ENCODE data around the gene EPB41L1. TPM values are rescaled to one million over a fixed set of nuclear protein-coding genes. Genes with fewer than 3 reads are reported as not detected.

EPB41L1 gene
- total and polyA plus RNA-seq, 10 donors = 1.5 to 18.6 (median 12.0) TPM

- no peak overlapping the region for H3K27ac ChIP-seq
- no peak overlapping the region for H3K4me3 ChIP-seq
- peaks cover 0 to 42% (median 25%) of the 10 kb centered on the region in 6 donors for H3K4me1 ChIP-seq
- no peaks in the 10 kb centered on the region for H3K9me3 ChIP-seq
- H3K27me3 ChIP-seq (replicated peaks in 1 of 7) = peaks cover 0 to 35% (median 10%) of the 10 kb centered on the region in 7 donors
- no peaks in the 10 kb centered on the region for H3K36me3 ChIP-seq
- TF ChIP-seq POLR2AphosphoS5 (IDR thresholded peaks at IDR 0.05) (no peak), POLR2A (IDR thresholded peaks at IDR 0.05) (no peak), CTCF (IDR thresholded peaks at IDR 0.05 in 8 of 11, conservative IDR thresholded peaks at IDR 0.05 in 3 of 11) (no peak)
- intact Hi-C loops (cut with DNase I; ENCODE audit: low total_unique reads) = loop anchor here (5.0 kb wide), 1 partner anchor 40 kb away; no protein-coding TSS in a partner anchor
- WGBS, 5 donors = 71 to 92% (median 82%) methylated on average over 1 of the region's 1 CpG
- no peak for DNase-seq
These were observed 3.1 kb downstream of the EPB41L1 start for GRCh38 chr20:36157610-36158009.

GRCh38 chr20:36158160-36158741 is 3.7 kb downstream of the EPB41L1 start:
- Histone ChIP-seq H3K4me1 (peaks cover 0 to 48% (median 29%) of the 10 kb centered on the region in 6 donors), H3K27ac (no peak overlapping the region), H3K27me3 (replicated peaks in 1 of 7) (peaks cover 0 to 34% (median 10%) of the 10 kb centered on the region in 7 donors), H3K4me3 (no peak overlapping the region), H3K9me3 (no peaks in the 10 kb centered on the region), H3K36me3 (no peaks in the 10 kb centered on the region)
- intact Hi-C loops (cut with DNase I; ENCODE audit: low total_unique reads) = loop anchor here (5.0 kb wide), 1 partner anchor 39 kb away; no protein-coding TSS in a partner anchor
- TF ChIP-seq CTCF (IDR thresholded peaks at IDR 0.05 in 8 of 11, conservative IDR thresholded peaks at IDR 0.05 in 3 of 11) (no peak), POLR2AphosphoS5 (IDR thresholded peaks at IDR 0.05) (no peak), POLR2A (IDR thresholded peaks at IDR 0.05) (no peak)
- DNase-seq = no peak
- WGBS, 5 donors = 55 to 68% (median 64%) methylated on average over 9 of the region's 9 CpGs

GRCh38 chr20:36159833-36160232 is 5.3 kb downstream of the EPB41L1 start:
- Histone ChIP-seq H3K9me3 (no peaks in the 10 kb centered on the region), H3K4me1 (peaks cover 0 to 40% (median 22%) of the 10 kb centered on the region in 6 donors), H3K36me3 (no peaks in the 10 kb centered on the region), H3K4me3 (no peak overlapping the region), H3K27me3 (replicated peaks in 1 of 7) (peaks cover 0 to 19% (median 6%) of the 10 kb centered on the region in 7 donors), H3K27ac (no peak overlapping the region)
- no peak for DNase-seq
- no peak for TF ChIP-seq CTCF (IDR thresholded peaks at IDR 0.05 in 8 of 11, conservative IDR thresholded peaks at IDR 0.05 in 3 of 11)
- no peak for TF ChIP-seq POLR2A (IDR thresholded peaks at IDR 0.05)
- TF ChIP-seq POLR2AphosphoS5 (IDR thresholded peaks at IDR 0.05) = no peak
- intact Hi-C loops (cut with DNase I; ENCODE audit: low total_unique reads) = loop anchor here (5.0 kb wide), 1 partner anchor 37 kb away; no protein-coding TSS in a partner anchor

- H3K4me3 ChIP-seq = no peak overlapping the region
- peak; percentile 64 for DNase-seq
- H3K27me3 ChIP-seq (replicated peaks in 1 of 7) = no peaks in the 10 kb centered on the region
- peaks cover 0 to 24% (median 8%) of the 10 kb centered on the region in 6 donors for H3K4me1 ChIP-seq
- WGBS, 5 donors = 54 to 69% (median 61%) methylated on average over 10 to 14 of the region's 14 CpGs
- H3K9me3 ChIP-seq = no peaks in the 10 kb centered on the region
- H3K27ac ChIP-seq = no peak overlapping the region
- intact Hi-C loops (cut with DNase I; ENCODE audit: low total_unique reads) = no loop called here
- no peaks in the 10 kb centered on the region for H3K36me3 ChIP-seq
- TF ChIP-seq POLR2A (IDR thresholded peaks at IDR 0.05) (no peak), POLR2AphosphoS5 (IDR thresholded peaks at IDR 0.05) (no peak), CTCF (IDR thresholded peaks at IDR 0.05 in 8 of 11, conservative IDR thresholded peaks at IDR 0.05 in 3 of 11) (no peak)
These were observed 7.9 kb downstream of the EPB41L1 start for GRCh38 chr20:36162272-36162966.

Data from spleen (tissue), 11 donors.